ENCODE measurements around the gene NKAIN2. TPM values are rescaled to one million over a fixed set of nuclear protein-coding genes. Genes with fewer than 3 reads are reported as not detected.

The NKAIN2 gene
- total and polyA plus RNA-seq, 12 donors, result 0.07 to 3.0 (median 0.28) TPM; not detected in 1

DNA sequence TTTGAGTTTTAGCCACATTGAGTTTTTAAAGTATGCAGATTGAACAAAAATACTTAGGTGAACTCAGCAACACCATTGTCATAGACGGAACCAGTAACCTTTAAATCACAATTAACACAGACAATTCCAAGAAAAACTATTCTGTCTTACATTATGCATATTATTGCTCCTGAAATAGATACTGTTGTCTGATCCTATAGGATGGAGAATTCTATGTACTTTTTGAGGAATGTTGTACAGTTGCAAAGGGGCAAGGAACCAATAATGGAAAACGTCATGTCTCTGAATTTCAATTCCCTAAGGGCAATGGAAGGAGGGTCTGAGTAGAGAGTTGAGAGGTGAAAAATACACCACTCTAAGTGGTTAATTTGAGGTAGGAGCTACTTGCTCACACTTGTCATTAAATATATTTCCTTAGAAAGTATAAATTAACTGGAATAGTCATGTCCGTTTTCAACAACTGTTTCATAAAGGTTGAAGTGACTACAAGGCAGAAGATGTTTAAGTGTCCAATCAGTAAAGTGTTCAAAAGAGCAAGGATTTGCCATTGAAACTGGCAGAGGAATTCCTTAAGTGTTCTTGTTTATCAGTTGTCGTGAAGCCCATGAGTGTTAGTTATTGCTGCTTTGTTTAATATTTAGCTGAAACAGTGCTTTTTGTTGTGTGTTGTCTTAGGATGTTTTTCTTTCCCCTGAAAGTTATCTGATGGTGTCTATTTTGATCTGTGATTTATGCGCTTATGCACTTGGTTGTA is 1.3 kb downstream of the NKAIN2 start:
- DNase-seq, result no peak
- H3K4me1 ChIP-seq, result peaks cover 0 to 17% (median 7%) of the 10 kb centered on the region in 9 donors
- H3K36me3 ChIP-seq, result no peaks in the 10 kb centered on the region
- ATAC-seq, result no peak
- peaks cover 0 to 84% (median 48%) of the 10 kb centered on the region in 7 donors for H3K27me3 ChIP-seq
- no peak for TF ChIP-seq CTCF (IDR thresholded peaks at IDR 0.05)
- whole genome bisulfite sequencing, 2 donors, result 48 to 65% methylated on average over 5 of the region's 5 CpGs
- no peak overlapping the region for H3K4me3 ChIP-seq
- intact Hi-C loops (cut with DNase I), result loop anchor here in 8 of 10 donors (5.0 to 10.0 kb wide), 6 partner anchors 160 to 1047 kb away; no protein-coding TSS in a partner anchor
- H3K27ac ChIP-seq, result no peak overlapping the region
- H3K9me3 ChIP-seq, result no peaks in the 10 kb centered on the region

GRCh38 chr6:123805921-123806320 is 2.3 kb downstream of the NKAIN2 start:
- ATAC-seq (no peak), DNase-seq (no peak)
- WGBS, 2 donors, result 71 to 73% methylated on average over 1 of the region's 1 CpG
- no peak for TF ChIP-seq CTCF (IDR thresholded peaks at IDR 0.05)
- no peak overlapping the region for H3K27ac ChIP-seq
- no peaks in the 10 kb centered on the region for H3K9me3 ChIP-seq
- H3K4me1 ChIP-seq, result peaks cover 0 to 17% (median 7%) of the 10 kb centered on the region in 9 donors
- no peak overlapping the region for H3K4me3 ChIP-seq
- no peaks in the 10 kb centered on the region for H3K36me3 ChIP-seq
- intact Hi-C loops (cut with DNase I), result loop anchor here in 4 of 10 donors (10.0 kb wide), 2 partner anchors 159 to 989 kb away; no protein-coding TSS in a partner anchor
- peaks cover 0 to 79% (median 44%) of the 10 kb centered on the region in 7 donors for H3K27me3 ChIP-seq

GRCh38 chr6:123806561-123806960 is 2.9 kb downstream of the NKAIN2 start:
- Histone ChIP-seq H3K36me3 (no peaks in the 10 kb centered on the region), H3K4me1 (peaks cover 0 to 17% (median 7%) of the 10 kb centered on the region in 9 donors), H3K9me3 (no peaks in the 10 kb centered on the region), H3K4me3 (no peak overlapping the region), H3K27me3 (peaks cover 0 to 73% (median 38%) of the 10 kb centered on the region in 7 donors), H3K27ac (no peak overlapping the region)
- DNase-seq (no peak), ATAC-seq (no peak)
- intact Hi-C loops (cut with DNase I), result loop anchor here in 4 of 10 donors (10.0 kb wide), 2 partner anchors 158 to 988 kb away; no protein-coding TSS in a partner anchor
- 88 to 92% methylated on average over 2 of the region's 2 CpGs for whole genome bisulfite sequencing, 2 donors
- TF ChIP-seq CTCF (IDR thresholded peaks at IDR 0.05), result no peak

- WGBS, 2 donors, result 78 to 85% methylated on average over 3 of the region's 3 CpGs
- DNase-seq (no peak), ATAC-seq (no peak)
- peaks cover 0 to 6% (median 0%) of the 10 kb centered on the region in 9 donors for H3K4me1 ChIP-seq
- H3K4me3 ChIP-seq, result no peak overlapping the region
- TF ChIP-seq CTCF (IDR thresholded peaks at IDR 0.05), result no peak
- no peak overlapping the region for H3K27ac ChIP-seq
- intact Hi-C loops (cut with DNase I), result loop anchor here in 4 of 10 donors (10.0 kb wide), 2 partner anchors 156 to 986 kb away; no protein-coding TSS in a partner anchor
- H3K27me3 ChIP-seq, result peaks cover 0 to 57% (median 24%) of the 10 kb centered on the region in 7 donors
- no peaks in the 10 kb centered on the region for H3K36me3 ChIP-seq
- H3K9me3 ChIP-seq, result no peaks in the 10 kb centered on the region
These were observed 4.9 kb downstream of the NKAIN2 start for GRCh38 chr6:123808556-123808955.

Data from heart right ventricle (tissue), 16 donors.